ENCODE results near the gene JADE3. TPM values are rescaled to one million over a fixed set of nuclear protein-coding genes. Genes with fewer than 3 reads are reported as not detected.

The JADE3 gene
- total RNA-seq (1 to 10 TPM; 5.8 to 6.1 TPM), polyA plus RNA-seq (1 to 10 TPM; 2.3 to 2.4 TPM)
- long read RNA-seq, donor 1, partial matches to known transcripts: 0 of 2 reads
- long read RNA-seq, donor 1, other reads (novel, unspliced or antisense): 2 of 2 reads
- long read RNA-seq, donor 2, full-length matches to known transcripts: 1 of 5 reads
- long read RNA-seq, donor 2, partial matches to known transcripts: 1 of 5 reads
- long read RNA-seq, donor 2, other reads (novel, unspliced or antisense): 3 of 5 reads

GRCh38 chrX:46912098-46912602, at the start of gene JADE3:
JADE3 (plus strand) TSS chrX:46912421; CDS start chrX:46984895, 72,474 bp downstream.
- intact Hi-C loops (cut with DNase I): loop anchor here in 1 of 2 donors (5.0 kb wide), 3 partner anchors 70 to 165 kb away; partner anchors contain the start of genes RGN and RP2
- 0 to 40% methylated on average over 36 to 64 of the region's 64 CpGs for WGBS, 2 donors
- peak; percentile 87 for ATAC-seq (ENCODE audit: low FRiP score)
- H3K27ac ChIP-seq (ENCODE audit: low read depth in 1 of 2, low read length in 2 of 2): peak within 1 kb of the TSS in 1 of 2 donors; percentile 61
- H3K36me3 ChIP-seq (ENCODE audit: control insufficient read depth in 1 of 2, insufficient read depth in 2 of 2, low read length in 1 of 2): no peaks in the 10 kb centered on the region
- no peaks in the 10 kb centered on the region for H3K4me1 ChIP-seq (ENCODE audit: control insufficient read depth in 1 of 2, insufficient read depth in 2 of 2, low read length in 2 of 2)
- H3K9me3 ChIP-seq (ENCODE audit: control insufficient read depth, low read length): no peaks in the 10 kb centered on the region
- peak; percentile 82 to 90 for DNase-seq
- peak within 1 kb of the TSS; percentile 57 to 94 for H3K4me3 ChIP-seq (ENCODE audit: low read length in 2 of 2)
- no peaks in the 10 kb centered on the region for H3K27me3 ChIP-seq (ENCODE audit: control insufficient read depth in 1 of 2, insufficient read depth in 2 of 2, low read length in 1 of 2)

GRCh38 chrX:46863072-46863471, 49.1 kb upstream of the JADE3 start:
- Histone ChIP-seq H3K27ac (ENCODE audit: low read depth in 1 of 2, low read length in 2 of 2) (no peak overlapping the region), H3K4me1 (ENCODE audit: control insufficient read depth in 1 of 2, insufficient read depth in 2 of 2, low read length in 2 of 2) (peaks cover 0 to 2% of the 10 kb centered on the region in 2 donors), H3K36me3 (ENCODE audit: control insufficient read depth in 1 of 2, insufficient read depth in 2 of 2, low read length in 1 of 2) (no peaks in the 10 kb centered on the region), H3K4me3 (ENCODE audit: low read length in 2 of 2) (no peak overlapping the region), H3K9me3 (ENCODE audit: control insufficient read depth, low read length) (no peaks in the 10 kb centered on the region), H3K27me3 (ENCODE audit: control insufficient read depth in 1 of 2, insufficient read depth in 2 of 2, low read length in 1 of 2) (no peaks in the 10 kb centered on the region)
- 88 to 97% methylated on average over 2 of the region's 2 CpGs for WGBS, 2 donors
- intact Hi-C loops (cut with DNase I): no loop called here
- no peak for DNase-seq
- no peak for ATAC-seq (ENCODE audit: low FRiP score)

- H3K27me3 ChIP-seq (ENCODE audit: control insufficient read depth in 1 of 2, insufficient read depth in 2 of 2, low read length in 1 of 2): no peaks in the 10 kb centered on the region
- WGBS, 2 donors: 82 to 95% methylated on average over 2 of the region's 2 CpGs
Measured at GRCh38 chrX:46864606-46865005, 47.6 kb upstream of the JADE3 start.

GRCh38 chrX:46865281-46865680, 46.9 kb upstream of the JADE3 start:
- Histone ChIP-seq H3K4me1 (ENCODE audit: control insufficient read depth in 1 of 2, insufficient read depth in 2 of 2, low read length in 2 of 2) (peaks cover 0 to 2% of the 10 kb centered on the region in 2 donors), H3K36me3 (ENCODE audit: control insufficient read depth in 1 of 2, insufficient read depth in 2 of 2, low read length in 1 of 2) (no peaks in the 10 kb centered on the region), H3K27me3 (ENCODE audit: control insufficient read depth in 1 of 2, insufficient read depth in 2 of 2, low read length in 1 of 2) (no peaks in the 10 kb centered on the region), H3K4me3 (ENCODE audit: low read length in 2 of 2) (no peak overlapping the region), H3K27ac (ENCODE audit: low read depth in 1 of 2, low read length in 2 of 2) (no peak overlapping the region), H3K9me3 (ENCODE audit: control insufficient read depth, low read length) (no peaks in the 10 kb centered on the region)
- WGBS, 2 donors: 25 to 33% methylated on average over 4 of the region's 4 CpGs
- intact Hi-C loops (cut with DNase I): no loop called here
- ATAC-seq (ENCODE audit: low FRiP score): no peak
- DNase-seq: no peak

More at GRCh38 chrX:46864606-46865005, 47.6 kb upstream of the JADE3 start:
- Histone ChIP-seq H3K36me3 (ENCODE audit: control insufficient read depth in 1 of 2, insufficient read depth in 2 of 2, low read length in 1 of 2) (no peaks in the 10 kb centered on the region), H3K4me3 (ENCODE audit: low read length in 2 of 2) (no peak overlapping the region), H3K27ac (ENCODE audit: low read depth in 1 of 2, low read length in 2 of 2) (no peak overlapping the region), H3K9me3 (ENCODE audit: control insufficient read depth, low read length) (no peaks in the 10 kb centered on the region), H3K4me1 (ENCODE audit: control insufficient read depth in 1 of 2, insufficient read depth in 2 of 2, low read length in 2 of 2) (peaks cover 0 to 2% of the 10 kb centered on the region in 2 donors)
- intact Hi-C loops (cut with DNase I): no loop called here
- ATAC-seq (ENCODE audit: low FRiP score) (no peak), DNase-seq (no peak)

GRCh38 chrX:46866726-46867125, 45.5 kb upstream of the JADE3 start:
- H3K9me3 ChIP-seq (ENCODE audit: control insufficient read depth, low read length): no peaks in the 10 kb centered on the region
- DNase-seq: no peak
- no peak overlapping the region for H3K27ac ChIP-seq (ENCODE audit: low read depth in 1 of 2, low read length in 2 of 2)
- no peaks in the 10 kb centered on the region for H3K36me3 ChIP-seq (ENCODE audit: control insufficient read depth in 1 of 2, insufficient read depth in 2 of 2, low read length in 1 of 2)
- ATAC-seq (ENCODE audit: low FRiP score): no peak
- H3K4me1 ChIP-seq (ENCODE audit: control insufficient read depth in 1 of 2, insufficient read depth in 2 of 2, low read length in 2 of 2): peaks cover 0 to 2% of the 10 kb centered on the region in 2 donors
- no peaks in the 10 kb centered on the region for H3K27me3 ChIP-seq (ENCODE audit: control insufficient read depth in 1 of 2, insufficient read depth in 2 of 2, low read length in 1 of 2)
- no peak overlapping the region for H3K4me3 ChIP-seq (ENCODE audit: low read length in 2 of 2)
- intact Hi-C loops (cut with DNase I): no loop called here

- no peak for ATAC-seq (ENCODE audit: low FRiP score)
- DNase-seq: no peak
- Histone ChIP-seq H3K27me3 (ENCODE audit: control insufficient read depth in 1 of 2, insufficient read depth in 2 of 2, low read length in 1 of 2) (no peaks in the 10 kb centered on the region), H3K27ac (ENCODE audit: low read depth in 1 of 2, low read length in 2 of 2) (no peak overlapping the region), H3K36me3 (ENCODE audit: control insufficient read depth in 1 of 2, insufficient read depth in 2 of 2, low read length in 1 of 2) (no peaks in the 10 kb centered on the region), H3K9me3 (ENCODE audit: control insufficient read depth, low read length) (no peaks in the 10 kb centered on the region), H3K4me1 (ENCODE audit: control insufficient read depth in 1 of 2, insufficient read depth in 2 of 2, low read length in 2 of 2) (no peaks in the 10 kb centered on the region), H3K4me3 (ENCODE audit: low read length in 2 of 2) (no peak overlapping the region)
- 57 to 75% methylated on average over 2 of the region's 2 CpGs for WGBS, 2 donors
- intact Hi-C loops (cut with DNase I): no loop called here
Measured at GRCh38 chrX:46873746-46874145, 38.5 kb upstream of the JADE3 start.

- no peak overlapping the region for H3K4me3 ChIP-seq (ENCODE audit: low read length in 2 of 2)
- no peaks in the 10 kb centered on the region for H3K27me3 ChIP-seq (ENCODE audit: control insufficient read depth in 1 of 2, insufficient read depth in 2 of 2, low read length in 1 of 2)
- DNase-seq (no peak), ATAC-seq (ENCODE audit: low FRiP score) (no peak)
- intact Hi-C loops (cut with DNase I): no loop called here
- H3K4me1 ChIP-seq (ENCODE audit: control insufficient read depth in 1 of 2, insufficient read depth in 2 of 2, low read length in 2 of 2): no peaks in the 10 kb centered on the region
- no peaks in the 10 kb centered on the region for H3K9me3 ChIP-seq (ENCODE audit: control insufficient read depth, low read length)
- no peaks in the 10 kb centered on the region for H3K36me3 ChIP-seq (ENCODE audit: control insufficient read depth in 1 of 2, insufficient read depth in 2 of 2, low read length in 1 of 2)
- no peak overlapping the region for H3K27ac ChIP-seq (ENCODE audit: low read depth in 1 of 2, low read length in 2 of 2)
Measured at GRCh38 chrX:46876901-46877300, 35.3 kb upstream of the JADE3 start.

GRCh38 chrX:46882266-46882665, 30.0 kb upstream of the JADE3 start:
- no peak overlapping the region for H3K27ac ChIP-seq (ENCODE audit: low read depth in 1 of 2, low read length in 2 of 2)
- DNase-seq: no peak
- H3K4me3 ChIP-seq (ENCODE audit: low read length in 2 of 2): no peak overlapping the region
- H3K4me1 ChIP-seq (ENCODE audit: control insufficient read depth in 1 of 2, insufficient read depth in 2 of 2, low read length in 2 of 2): no peaks in the 10 kb centered on the region
- no peak for ATAC-seq (ENCODE audit: low FRiP score)
- H3K36me3 ChIP-seq (ENCODE audit: control insufficient read depth in 1 of 2, insufficient read depth in 2 of 2, low read length in 1 of 2): no peaks in the 10 kb centered on the region
- H3K9me3 ChIP-seq (ENCODE audit: control insufficient read depth, low read length): no peaks in the 10 kb centered on the region
- H3K27me3 ChIP-seq (ENCODE audit: control insufficient read depth in 1 of 2, insufficient read depth in 2 of 2, low read length in 1 of 2): no peaks in the 10 kb centered on the region
- intact Hi-C loops (cut with DNase I): no loop called here
- WGBS, 2 donors: 30 to 100% methylated on average over 1 of the region's 1 CpG

- 87 to 97% methylated on average over 3 of the region's 3 CpGs for WGBS, 2 donors
- Histone ChIP-seq H3K4me3 (ENCODE audit: low read length in 2 of 2) (no peak overlapping the region), H3K27ac (ENCODE audit: low read depth in 1 of 2, low read length in 2 of 2) (no peak overlapping the region), H3K4me1 (ENCODE audit: control insufficient read depth in 1 of 2, insufficient read depth in 2 of 2, low read length in 2 of 2) (no peaks in the 10 kb centered on the region), H3K9me3 (ENCODE audit: control insufficient read depth, low read length) (no peaks in the 10 kb centered on the region), H3K36me3 (ENCODE audit: control insufficient read depth in 1 of 2, insufficient read depth in 2 of 2, low read length in 1 of 2) (no peaks in the 10 kb centered on the region), H3K27me3 (ENCODE audit: control insufficient read depth in 1 of 2, insufficient read depth in 2 of 2, low read length in 1 of 2) (no peaks in the 10 kb centered on the region)
- no peak for ATAC-seq (ENCODE audit: low FRiP score)
- no peak for DNase-seq
- intact Hi-C loops (cut with DNase I): no loop called here
Measured at GRCh38 chrX:46884799-46885198, 27.4 kb upstream of the JADE3 start.

Measured in aorta (tissue), 5 donors.